Measurements from ENCODE around the gene NUDT2. TPM values are rescaled to one million over a fixed set of nuclear protein-coding genes. Genes with fewer than 3 reads are reported as not detected.

Gene NUDT2
- total RNA-seq, 1 experiment from 2014 or later, result 34.6 TPM

DNA sequence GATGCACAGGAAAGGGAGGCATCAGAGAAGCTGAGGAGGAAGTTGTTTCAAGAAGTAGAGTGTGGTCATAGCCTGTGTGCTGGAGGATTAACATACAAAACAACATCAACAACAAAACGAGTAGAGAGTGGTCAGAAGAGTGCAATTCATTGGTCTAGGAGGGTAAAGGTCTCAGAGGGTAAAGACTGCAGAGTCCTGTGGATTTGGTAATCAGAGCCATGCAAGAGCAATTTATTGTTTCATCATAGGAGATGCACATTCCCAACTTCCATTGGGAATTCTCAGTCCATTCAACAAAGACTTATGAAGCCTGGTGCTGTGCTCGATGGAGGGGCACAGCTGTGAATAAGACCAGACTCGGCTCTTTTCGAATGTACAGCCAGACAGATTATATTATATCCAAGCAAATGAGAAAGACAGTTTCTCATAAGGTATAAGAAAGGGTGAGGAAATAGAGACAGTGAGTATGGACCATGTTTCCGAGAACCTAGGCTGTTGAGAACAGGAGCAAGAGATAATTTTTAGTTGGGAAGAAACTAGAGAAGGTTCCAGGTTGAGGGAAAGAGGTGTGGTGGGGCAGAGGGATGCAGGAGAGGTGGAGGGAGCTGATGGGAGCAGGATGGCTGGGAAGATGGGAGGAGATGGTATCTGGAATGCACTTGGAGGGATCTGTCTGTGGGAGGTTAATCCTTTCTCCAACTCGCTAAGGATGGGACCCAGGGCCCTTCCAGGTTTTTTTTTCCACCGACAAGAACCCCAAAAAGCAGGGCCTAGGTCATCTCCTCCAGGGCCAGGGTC lies 55.2 kb downstream of the NUDT2 start:
- Histone ChIP-seq H3K4me1 (ENCODE audit: insufficient read depth, low read length) (no peaks in the 10 kb centered on the region), H3K4me3 (ENCODE audit: low read length) (no peak overlapping the region), H4K20me1 (ENCODE audit: low read length) (no peaks in the 10 kb centered on the region), H3K27ac (ENCODE audit: low read length) (no peak overlapping the region), H3K27me3 (ENCODE audit: low read length) (no peaks in the 10 kb centered on the region), H3K4me2 (ENCODE audit: low read length) (no peak overlapping the region), H3K9me2 (replicated peaks; ENCODE audit: low read length) (no peaks in the 10 kb centered on the region), H3K79me2 (ENCODE audit: low read length) (no peaks in the 10 kb centered on the region), H2AFZ (ENCODE audit: low read length) (no peak overlapping the region), H3F3A (ENCODE audit: low read length, unreplicated experiment) (no peaks in the 10 kb centered on the region), H3K9me3 (ENCODE audit: low read length) (no peaks in the 10 kb centered on the region), H3K36me3 (ENCODE audit: low read depth, low read length) (no peaks in the 10 kb centered on the region), H3K9ac (ENCODE audit: low read length) (no peak overlapping the region)
- intact Hi-C loops (cut with micrococcal nuclease), result no loop called here
- ATAC-seq, result no peak
- no TSS peak for BruUV-seq (replicated peaks)
- TF ChIP-seq EZH2 (IDR thresholded peaks at IDR 0.05; ENCODE audit: low read length, unreplicated experiment), result no peak
- TF ChIP-seq EZH2phosphoT487 (IDR thresholded peaks at IDR 0.05; ENCODE audit: borderline replicate concordance, low read length), result no peak
- TF ChIP-seq, protein P1, sequence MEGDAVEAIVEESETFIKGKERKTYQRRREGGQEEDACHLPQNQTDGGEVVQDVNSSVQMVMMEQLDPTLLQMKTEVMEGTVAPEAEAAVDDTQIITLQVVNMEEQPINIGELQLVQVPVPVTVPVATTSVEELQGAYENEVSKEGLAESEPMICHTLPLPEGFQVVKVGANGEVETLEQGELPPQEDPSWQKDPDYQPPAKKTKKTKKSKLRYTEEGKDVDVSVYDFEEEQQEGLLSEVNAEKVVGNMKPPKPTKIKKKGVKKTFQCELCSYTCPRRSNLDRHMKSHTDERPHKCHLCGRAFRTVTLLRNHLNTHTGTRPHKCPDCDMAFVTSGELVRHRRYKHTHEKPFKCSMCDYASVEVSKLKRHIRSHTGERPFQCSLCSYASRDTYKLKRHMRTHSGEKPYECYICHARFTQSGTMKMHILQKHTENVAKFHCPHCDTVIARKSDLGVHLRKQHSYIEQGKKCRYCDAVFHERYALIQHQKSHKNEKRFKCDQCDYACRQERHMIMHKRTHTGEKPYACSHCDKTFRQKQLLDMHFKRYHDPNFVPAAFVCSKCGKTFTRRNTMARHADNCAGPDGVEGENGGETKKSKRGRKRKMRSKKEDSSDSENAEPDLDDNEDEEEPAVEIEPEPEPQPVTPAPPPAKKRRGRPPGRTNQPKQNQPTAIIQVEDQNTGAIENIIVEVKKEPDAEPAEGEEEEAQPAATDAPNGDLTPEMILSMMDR (conservative IDR thresholded peaks at IDR 0.05; ENCODE audit: low read depth, low read length), result no peak
- no peak for DNase-seq
- ChIA-PET CTCF (interaction anchor here (0.6 kb wide), 1 partner anchor 40 kb away, joined by 3 read pairs; no protein-coding TSS in a partner anchor), POLR2A (ENCODE audit: unreplicated experiment) (no interaction called here)

DNA sequence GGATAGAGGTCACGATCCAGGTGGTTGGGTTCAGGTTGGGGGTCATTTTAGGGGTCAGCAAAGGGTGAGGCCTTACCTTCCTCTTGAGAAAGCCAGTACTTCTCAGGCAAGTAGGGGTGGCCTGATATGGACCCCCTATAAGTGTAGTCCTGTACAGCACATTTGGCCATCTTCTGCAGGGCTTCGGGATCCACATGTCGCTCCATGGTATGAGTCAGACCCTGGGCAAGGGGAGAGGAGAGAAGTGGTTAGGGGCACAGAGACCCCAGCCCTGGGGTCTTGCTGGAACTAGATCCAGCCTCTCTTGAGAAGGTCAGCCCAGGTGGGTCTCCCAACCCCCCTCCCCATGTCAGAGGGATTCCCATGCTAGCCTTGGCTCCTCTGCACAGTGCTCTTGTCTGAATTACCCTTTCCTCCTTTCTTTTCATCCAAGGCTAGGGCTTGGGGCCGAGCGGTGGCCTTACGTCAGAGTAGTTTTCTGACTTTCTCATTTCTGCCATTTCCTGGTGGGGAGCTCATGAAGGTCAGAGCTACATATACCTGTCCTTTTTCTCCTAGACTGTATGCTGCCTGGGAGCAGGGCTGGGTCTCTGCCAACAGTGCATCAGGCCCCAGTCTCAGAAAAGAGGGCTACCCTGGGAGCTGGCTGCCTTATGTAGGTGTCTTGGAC lies 56.3 kb downstream of the NUDT2 start:
- Histone ChIP-seq H3K79me2 (ENCODE audit: low read length) (no peaks in the 10 kb centered on the region), H3K4me2 (ENCODE audit: low read length) (no peak overlapping the region), H3K36me3 (ENCODE audit: low read depth, low read length) (no peaks in the 10 kb centered on the region), H4K20me1 (ENCODE audit: low read length) (no peaks in the 10 kb centered on the region), H3K4me3 (ENCODE audit: low read length) (no peak overlapping the region), H3K9me2 (replicated peaks; ENCODE audit: low read length) (no peaks in the 10 kb centered on the region), H3K27ac (ENCODE audit: low read length) (no peak overlapping the region), H2AFZ (ENCODE audit: low read length) (no peak overlapping the region), H3K9ac (ENCODE audit: low read length) (no peak overlapping the region), H3K4me1 (ENCODE audit: insufficient read depth, low read length) (no peaks in the 10 kb centered on the region), H3F3A (ENCODE audit: low read length, unreplicated experiment) (no peaks in the 10 kb centered on the region), H3K9me3 (ENCODE audit: low read length) (no peaks in the 10 kb centered on the region), H3K27me3 (ENCODE audit: low read length) (no peaks in the 10 kb centered on the region)
- no TSS peak for BruUV-seq (replicated peaks)
- POLR2A ChIA-PET (ENCODE audit: unreplicated experiment), result no interaction called here
- TF ChIP-seq EZH2phosphoT487 (IDR thresholded peaks at IDR 0.05; ENCODE audit: borderline replicate concordance, low read length) (no peak), EZH2 (IDR thresholded peaks at IDR 0.05; ENCODE audit: low read length, unreplicated experiment) (no peak)
- TF ChIP-seq, protein P1 (conservative IDR thresholded peaks at IDR 0.05; ENCODE audit: low read depth, low read length), result no peak
- intact Hi-C loops (cut with micrococcal nuclease), result no loop called here
- ATAC-seq (no peak), DNase-seq (no peak)
- CTCF ChIA-PET, result no interaction called here

DNA sequence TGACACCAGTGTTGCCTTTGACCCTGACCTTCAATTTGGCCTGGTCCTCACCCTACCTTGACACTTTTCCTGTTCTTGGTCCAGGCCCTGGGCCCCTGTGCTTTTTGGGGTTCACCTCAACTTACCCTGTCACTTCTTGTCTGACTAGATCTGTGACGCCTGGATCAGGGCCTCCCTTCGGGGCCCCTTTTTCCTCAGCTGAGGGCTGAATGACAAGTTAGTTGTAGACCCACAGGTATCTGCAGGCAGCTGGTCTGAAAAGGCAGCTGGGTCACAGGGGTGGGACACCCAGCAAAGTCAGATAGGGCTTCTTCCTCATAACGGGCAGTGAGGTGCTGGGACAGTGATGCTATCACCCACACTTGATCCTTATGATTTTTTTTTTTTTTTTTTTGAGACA lies 57.3 kb downstream of the NUDT2 start:
- CTCF ChIA-PET, result no interaction called here
- no peaks in the 10 kb centered on the region for H3K36me3 ChIP-seq (ENCODE audit: low read depth, low read length)
- H3K4me2 ChIP-seq (ENCODE audit: low read length), result no peak overlapping the region
- no peaks in the 10 kb centered on the region for H3F3A ChIP-seq (ENCODE audit: low read length, unreplicated experiment)
- no peak overlapping the region for H3K4me3 ChIP-seq (ENCODE audit: low read length)
- TF ChIP-seq EZH2phosphoT487 (IDR thresholded peaks at IDR 0.05; ENCODE audit: borderline replicate concordance, low read length), result no peak
- TF ChIP-seq, protein P1 (conservative IDR thresholded peaks at IDR 0.05; ENCODE audit: low read depth, low read length), result no peak
- TF ChIP-seq EZH2 (IDR thresholded peaks at IDR 0.05; ENCODE audit: low read length, unreplicated experiment), result no peak
- no peaks in the 10 kb centered on the region for H3K79me2 ChIP-seq (ENCODE audit: low read length)
- ATAC-seq (no peak), DNase-seq (no peak)
- no peak overlapping the region for H3K27ac ChIP-seq (ENCODE audit: low read length)
- no TSS peak for BruUV-seq (replicated peaks)
- no peaks in the 10 kb centered on the region for H3K4me1 ChIP-seq (ENCODE audit: insufficient read depth, low read length)
- no peaks in the 10 kb centered on the region for H3K9me2 ChIP-seq (replicated peaks; ENCODE audit: low read length)
- H3K9ac ChIP-seq (ENCODE audit: low read length), result no peak overlapping the region
- no peaks in the 10 kb centered on the region for H3K27me3 ChIP-seq (ENCODE audit: low read length)
- intact Hi-C loops (cut with micrococcal nuclease), result no loop called here
- POLR2A ChIA-PET (ENCODE audit: unreplicated experiment), result no interaction called here
- no peak overlapping the region for H2AFZ ChIP-seq (ENCODE audit: low read length)
- H3K9me3 ChIP-seq (ENCODE audit: low read length), result no peaks in the 10 kb centered on the region
- H4K20me1 ChIP-seq (ENCODE audit: low read length), result no peaks in the 10 kb centered on the region
